K562 (cell line): ENCODE results near the gene ACTN4. TPM values are rescaled to one million over a fixed set of nuclear protein-coding genes. Genes with fewer than 3 reads are reported as not detected.

Source experiments
- ATAC-seq: fragments of 200-7000 bp; cut with Tn5 transposase; 3 replicates; pipeline ENCODE4 v1.9.1; 2020; ENCODE audit warnings: moderate library complexity
- BruUV-seq: library from RNA; stranded (reverse); fragments of 400-500 nt; replicated peaks from 2 replicates; lab custom pipeline; 2021; lab: Mats Ljungman, UMichigan
- CTCF ChIA-PET: fragments of 300-600 bp; formaldehyde crosslinking; extraction: SDS; loops from one replicate; lab custom pipeline; 2021; ENCODE audit warnings: low intra/inter-chr PET ratio; lab: Yijun Ruan, JAX
- POLR2A ChIA-PET: fragments of 300-600, 350-650 bp; sonication (Branson Sonifier 250); formaldehyde crosslinking; extraction: SDS; loops from one replicate; lab custom pipeline; 2021; ENCODE audit warnings: antibody characterized with exemption, inconsistent platforms; lab: Yijun Ruan, JAX
- DNase-seq, 4 experiments: peaks; one replicate each; pipeline versions ENCODE4 v3.0.0 to v3.0.0-alpha.2; 2011 to 2018; ENCODE audit warnings: low spot score in 3 of 4, mixed read lengths in 3 of 4; ENCODE audit errors: extremely low read depth in 1 of 4
- FAIRE-seq: peaks from 2 replicates; lab custom pipeline; 2011; peaks lifted over from hg19 to GRCh38; lab: Jason Lieb, UNC
- H2AFZ ChIP-seq: 2 replicates; pipeline ENCODE4 v1.6.0; 2011; ENCODE audit warnings: low read depth, low read length, control low read depth, inconsistent platforms
- H3K27ac ChIP-seq: fragments of 200-600 bp; 3 replicates; pipeline ENCODE4 v1.8.0; 2011; ENCODE audit warnings: low read depth, mild to moderate bottlenecking, control low read depth, inconsistent platforms, low read length, moderate library complexity, mixed read lengths; ENCODE audit errors: extremely low read depth
- H3K27me3 ChIP-seq, 2 experiments: fragments of 300-600 bp in 1 of 2; 2 replicates in 1 of 2; 3 replicates in 1 of 2; pipeline versions ENCODE4 v1.6.0 to v1.8.0; 2011; ENCODE audit warnings: inconsistent platforms in 2 of 2, low read length in 2 of 2, mild to moderate bottlenecking in 1 of 2, mixed read lengths in 1 of 2, moderate library complexity in 1 of 2; ENCODE audit not compliant: control insufficient read depth in 2 of 2, insufficient read depth in 2 of 2
- H3K36me3 ChIP-seq: fragments of 300-600 bp; 3 replicates; pipeline ENCODE4 v1.8.0; 2011; ENCODE audit warnings: mild to moderate bottlenecking, low read length, inconsistent platforms; ENCODE audit not compliant: control insufficient read depth, insufficient read depth
- H3K4me1 ChIP-seq, 2 experiments: fragments of 200-600 bp in 1 of 2; replicated peaks in 1 of 2; 2 replicates in 1 of 2; 3 replicates in 1 of 2; pipeline versions ENCODE4 v1.5.1 to v1.8.0; 2011; ENCODE audit warnings: inconsistent platforms in 2 of 2, low read length in 2 of 2, mild to moderate bottlenecking in 1 of 2, mixed read lengths in 1 of 2, moderate library complexity in 1 of 2; ENCODE audit not compliant: control insufficient read depth in 2 of 2, insufficient read depth in 2 of 2
- H3K4me2 ChIP-seq: 2 replicates; pipeline ENCODE4 v1.6.1; 2011; ENCODE audit warnings: low read length, control low read depth, inconsistent platforms, mixed read lengths; ENCODE audit not compliant: insufficient read depth
- H3K4me3 ChIP-seq: fragments of 200-600 bp; sonication (generic), shearing (Covaris generic); 2 replicates; pipeline ENCODE4 v1.5.1; 2016; ENCODE audit warnings: control low read depth, inconsistent platforms
- H3K79me2 ChIP-seq: fragments of 200-600 bp; 3 replicates; pipeline ENCODE4 v1.8.0; 2011; ENCODE audit warnings: low read length, inconsistent platforms; ENCODE audit not compliant: control insufficient read depth, insufficient read depth
- H3K9ac ChIP-seq, 2 experiments: 2 replicates each; pipeline versions ENCODE4 v1.6.0 to v1.6.1; 2011; ENCODE audit warnings: low read depth in 2 of 2, low read length in 2 of 2, control low read depth in 1 of 2, inconsistent platforms in 1 of 2, mild to moderate bottlenecking in 1 of 2, mixed read lengths in 1 of 2; ENCODE audit not compliant: insufficient read depth in 1 of 2
- H3K9me1 ChIP-seq: one replicate; pipeline ENCODE4 v1.6.0; 2011; ENCODE audit warnings: inconsistent platforms, mild to moderate bottlenecking, low read length, moderate library complexity; ENCODE audit not compliant: control insufficient read depth, insufficient read depth
- H3K9me3 ChIP-seq: replicated peaks from 2 replicates; pipeline ENCODE4 v1.5.1; 2011; ENCODE audit warnings: low read depth, low read length, inconsistent platforms; ENCODE audit not compliant: control insufficient read depth, insufficient read depth
- H4K20me1 ChIP-seq: replicated peaks from 2 replicates; pipeline ENCODE4 v1.6.1; 2011; ENCODE audit warnings: low read length, inconsistent platforms, mixed read lengths; ENCODE audit not compliant: control insufficient read depth, insufficient read depth
- DNMT1 ChIP-seq: fragments of 450-650 bp; IDR thresholded peaks from 2 replicates; pipeline ENCODE4 v1.6.1; 2016; ENCODE audit warnings: antibody characterized with exemption, mild to moderate bottlenecking
- MYC ChIP-seq, 2 experiments: fragments of 250-450 bp in 1 of 2; sonication (Bioruptor Pico) in 1 of 2; IDR thresholded peaks; 2 replicates each; pipeline versions ENCODE4 v1.5.1 to v1.6.1; 2012 to 2021; ENCODE audit warnings: low read depth in 2 of 2, borderline replicate concordance in 1 of 2, improper control_type of control experiment in 1 of 2, low read length in 1 of 2, mild to moderate bottlenecking in 1 of 2, moderate library complexity in 1 of 2
- SP1 ChIP-seq: sonication (generic); formaldehyde crosslinking; IDR thresholded peaks from 2 replicates; pipeline ENCODE4 v1.8.1; 2022; ENCODE audit warnings: mild to moderate bottlenecking, missing genetic modification reagents
- SPI1 ChIP-seq: IDR thresholded peaks from 2 replicates; pipeline ENCODE4 v1.6.1; 2011; ENCODE audit warnings: low read depth, low read length, control low read depth, borderline replicate concordance
- TEAD1 ChIP-seq, 2 experiments: fragments of 450-650 bp in 1 of 2; sonication (generic) in 1 of 2; formaldehyde crosslinking; IDR thresholded peaks; 2 replicates each; pipeline versions ENCODE4 v1.4.0 to v1.8.0; 2020 to 2022; ENCODE audit warnings: mild to moderate bottlenecking in 2 of 2, missing genetic modification reagents in 1 of 2
- TEAD4 ChIP-seq, 2 experiments: sonication (generic) in 1 of 2; formaldehyde crosslinking in 1 of 2; IDR thresholded peaks; 2 replicates each; pipeline versions ENCODE4 v1.6.1 to v1.8.0; 2012 to 2022; ENCODE audit warnings: borderline replicate concordance in 1 of 2, inconsistent platforms in 1 of 2, low read length in 1 of 2, mild to moderate bottlenecking in 1 of 2, missing genetic modification reagents in 1 of 2
- YBX1 ChIP-seq: fragments of 450-650 bp; IDR thresholded peaks from 2 replicates; pipeline ENCODE4 v1.7.1; 2016; ENCODE audit warnings: mild to moderate bottlenecking
- ZNF12 ChIP-seq: sonication (generic); formaldehyde crosslinking; IDR thresholded peaks from 2 replicates; pipeline ENCODE4 v1.4.0; 2020; ENCODE audit warnings: mild to moderate bottlenecking, missing genetic modification reagents
- WGBS: fragments of 100-300 bp; shearing (Covaris generic); methylation state at CpG from one replicate; pipeline ENCODE4 v1.1.6; 2016; ENCODE audit warnings: low coverage, mixed read lengths; ENCODE audit not compliant: insufficient coverage; ENCODE audit errors: missing lambda C conversion rate; 5-methylcytosine and 5-hydroxymethylcytosine counted together
- in situ Hi-C: fragments of 300-500 bp; cut with MboI; formaldehyde crosslinking; loops from 4 replicates; pipeline ENCODE4 v1.15.0; 2018; ENCODE audit warnings: inconsistent platforms, mixed read lengths
- intact Hi-C: fragments of 100-400 bp; cut with micrococcal nuclease; formaldehyde crosslinking; loops from 2 replicates; pipeline ENCODE4 v1.14.2; 2022
- polyA plus RNA-seq, 8 experiments: library from polyadenylated mRNA; depleted of rRNA in 4 of 8; stranded (reverse) in 5 of 8; unstranded in 3 of 8; fragments of >200 nt; fragmentation: Nextera tagmentation in 2 of 8; fragmentation: Illumina TruSeq in 1 of 8; extraction: Ambion mirVana in 2 of 8; extraction: Trizol in 1 of 8; gene quantifications; 2 replicates each; pipeline versions ENCODE4 v1.2.1 to v1.2.3, GENCODE V29; 2011 to 2014; ENCODE audit warnings: inconsistent platforms in 1 of 8, missing spikeins in 1 of 8
- total RNA-seq, 7 experiments: library from RNA; depleted of rRNA in 6 of 7; stranded (reverse); fragments of >200 nt in 6 of 7; fragmentation: Illumina TruSeq in 2 of 7; extraction: Trizol in 2 of 7; gene quantifications; 2 replicates each; pipeline versions ENCODE4 v1.2.1 to v1.2.3, GENCODE V29; 2011 to 2021; ENCODE audit warnings: low replicate concordance in 1 of 7
- TF ChIP-seq, protein P1 (sequence below), 2 experiments: fragments of 450-650 bp; formaldehyde crosslinking in 1 of 2; IDR thresholded peaks; 2 replicates each; pipeline versions ENCODE4 v1.4.0 to v1.6.1; 2014 to 2020; ENCODE audit warnings: mild to moderate bottlenecking in 2 of 2, borderline replicate concordance in 1 of 2, low read depth in 1 of 2

Gene ACTN4
- total and polyA plus RNA-seq, 9 of the 15 experiments (the other 6 are each of a cell fraction or from before 2014, with no cell fraction given), result 3.1 to 385 (median 125) TPM

DNA sequence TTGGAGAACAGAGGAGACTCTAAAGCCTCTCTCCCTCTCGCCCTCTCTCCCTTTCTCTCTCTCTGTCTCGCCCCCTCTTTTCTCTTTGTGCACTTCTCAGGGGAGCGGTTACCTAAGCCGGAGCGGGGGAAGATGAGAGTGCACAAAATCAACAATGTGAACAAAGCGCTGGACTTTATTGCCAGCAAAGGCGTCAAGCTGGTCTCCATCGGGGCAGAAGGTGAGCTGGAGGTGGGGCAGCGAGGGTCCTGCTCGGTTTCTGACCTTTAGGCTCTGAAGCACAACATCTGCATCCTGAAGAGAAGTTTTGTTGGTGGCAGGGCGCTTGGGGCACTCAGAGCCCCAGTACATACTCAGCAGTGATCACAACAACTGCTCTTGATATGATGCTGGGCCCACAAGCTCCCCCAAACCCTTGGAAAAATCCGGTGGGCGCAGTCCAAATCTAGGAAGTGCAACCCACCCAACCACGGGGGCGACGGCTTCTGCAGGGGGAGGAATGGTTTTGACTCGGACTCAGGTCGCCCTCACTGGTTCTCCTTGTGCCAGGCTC is 53.5 kb downstream of the ACTN4 start:
- DNase-seq (no peak), ATAC-seq (no peak), FAIRE-seq (no peak)
- intact Hi-C loops, result no loop called here
- H3K79me2 ChIP-seq, result peaks cover 41% of the 10 kb centered on the region
- no peak overlapping the region for H3K9ac ChIP-seq
- in situ Hi-C loops, result no loop called here
- no peak overlapping the region for H3K27ac ChIP-seq
- H3K4me1 ChIP-seq, result peaks cover 0 to 18% of the 10 kb centered on the region in 2 experiments; a peak in 2 of 5 replicates
- H3K4me2 ChIP-seq, result no peak overlapping the region
- no peak overlapping the region for H2AFZ ChIP-seq
- no peaks in the 10 kb centered on the region for H3K9me3 ChIP-seq
- 92% methylated on average over 16 of the region's 18 CpGs for WGBS
- peaks cover 93% of the 10 kb centered on the region; the same call in 2 of the 3 replicates for H3K36me3 ChIP-seq
- H3K9me1 ChIP-seq, result peaks cover 6% of the 10 kb centered on the region
- no peak overlapping the region for H3K4me3 ChIP-seq
- TF ChIP-seq DNMT1 (no peak), TEAD4 (IDR thresholded peaks at IDR 0.05; ENCODE audit: low read length) (no peak), TEAD4 (CRISPR knock-in tag; IDR thresholded peaks at IDR 0.05; ENCODE audit: borderline replicate concordance) (no peak), MYC (IDR thresholded peaks at IDR 0.05; ENCODE audit: low read depth, low read length) (no peak), MYC (CRISPR knock-in tag; IDR thresholded peaks at IDR 0.05; ENCODE audit: borderline replicate concordance, low read depth) (no peak), TEAD1 (CRISPR knock-in tag; IDR thresholded peaks at IDR 0.05) (no peak), SP1 (CRISPR knock-in tag) (no peak), SPI1 (no peak), ZNF12 (CRISPR knock-in tag) (no peak), YBX1 (no peak)
- TF ChIP-seq, protein P1, sequence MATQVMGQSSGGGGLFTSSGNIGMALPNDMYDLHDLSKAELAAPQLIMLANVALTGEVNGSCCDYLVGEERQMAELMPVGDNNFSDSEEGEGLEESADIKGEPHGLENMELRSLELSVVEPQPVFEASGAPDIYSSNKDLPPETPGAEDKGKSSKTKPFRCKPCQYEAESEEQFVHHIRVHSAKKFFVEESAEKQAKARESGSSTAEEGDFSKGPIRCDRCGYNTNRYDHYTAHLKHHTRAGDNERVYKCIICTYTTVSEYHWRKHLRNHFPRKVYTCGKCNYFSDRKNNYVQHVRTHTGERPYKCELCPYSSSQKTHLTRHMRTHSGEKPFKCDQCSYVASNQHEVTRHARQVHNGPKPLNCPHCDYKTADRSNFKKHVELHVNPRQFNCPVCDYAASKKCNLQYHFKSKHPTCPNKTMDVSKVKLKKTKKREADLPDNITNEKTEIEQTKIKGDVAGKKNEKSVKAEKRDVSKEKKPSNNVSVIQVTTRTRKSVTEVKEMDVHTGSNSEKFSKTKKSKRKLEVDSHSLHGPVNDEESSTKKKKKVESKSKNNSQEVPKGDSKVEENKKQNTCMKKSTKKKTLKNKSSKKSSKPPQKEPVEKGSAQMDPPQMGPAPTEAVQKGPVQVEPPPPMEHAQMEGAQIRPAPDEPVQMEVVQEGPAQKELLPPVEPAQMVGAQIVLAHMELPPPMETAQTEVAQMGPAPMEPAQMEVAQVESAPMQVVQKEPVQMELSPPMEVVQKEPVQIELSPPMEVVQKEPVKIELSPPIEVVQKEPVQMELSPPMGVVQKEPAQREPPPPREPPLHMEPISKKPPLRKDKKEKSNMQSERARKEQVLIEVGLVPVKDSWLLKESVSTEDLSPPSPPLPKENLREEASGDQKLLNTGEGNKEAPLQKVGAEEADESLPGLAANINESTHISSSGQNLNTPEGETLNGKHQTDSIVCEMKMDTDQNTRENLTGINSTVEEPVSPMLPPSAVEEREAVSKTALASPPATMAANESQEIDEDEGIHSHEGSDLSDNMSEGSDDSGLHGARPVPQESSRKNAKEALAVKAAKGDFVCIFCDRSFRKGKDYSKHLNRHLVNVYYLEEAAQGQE (IDR thresholded peaks at IDR 0.05; ENCODE audit: borderline replicate concordance), result no peak
- TF ChIP-seq, protein P1 (CRISPR knock-in tag; IDR thresholded peaks at IDR 0.05; ENCODE audit: low read depth), result no peak
- POLR2A ChIA-PET, result interaction anchor here (1.9 kb wide), 1 partner anchor 10 kb away, joined by 5 read pairs; no protein-coding TSS in a partner anchor
- TSS peak; percentile 29 for BruUV-seq
- H3K27me3 ChIP-seq, result no peaks in the 10 kb centered on the region
- peaks cover 13% of the 10 kb centered on the region; the same call in 1 of the 2 replicates for H4K20me1 ChIP-seq
- CTCF ChIA-PET, result no interaction called here
